AG04449 (cell line): ENCODE measurements around the gene MDP1.

Experiments
- CTCF ChIA-PET: fragments of 350-600 bp; formaldehyde crosslinking; extraction: SDS; loops from one replicate; lab custom pipeline; 2021; ENCODE audit warnings: antibody characterized with exemption; lab: Yijun Ruan, JAX
- POLR2A ChIA-PET: fragments of 400-600, 350-600 bp; formaldehyde crosslinking; extraction: SDS; loops from one replicate; lab custom pipeline; 2020; ENCODE audit warnings: antibody characterized with exemption, inconsistent platforms; lab: Yijun Ruan, JAX
- DNase-seq: peaks from one replicate; pipeline ENCODE4 v3.0.0-alpha.2; 2010; ENCODE audit warnings: low read depth, low spot score
- H3K4me3 ChIP-seq: 2 replicates; pipeline ENCODE4 v1.5.1; 2011; ENCODE audit warnings: low read depth, mild to moderate bottlenecking, control low read depth, low read length
- TF ChIP-seq, protein P1 (sequence below): IDR thresholded peaks from one replicate; pipeline ENCODE4 v1.5.1; 2011; ENCODE audit warnings: mild to moderate bottlenecking, moderate library complexity, low read length, control low read depth, inconsistent platforms; ENCODE audit not compliant: insufficient read depth; ENCODE audit errors: missing control alignments

The MDP1 gene

DNA sequence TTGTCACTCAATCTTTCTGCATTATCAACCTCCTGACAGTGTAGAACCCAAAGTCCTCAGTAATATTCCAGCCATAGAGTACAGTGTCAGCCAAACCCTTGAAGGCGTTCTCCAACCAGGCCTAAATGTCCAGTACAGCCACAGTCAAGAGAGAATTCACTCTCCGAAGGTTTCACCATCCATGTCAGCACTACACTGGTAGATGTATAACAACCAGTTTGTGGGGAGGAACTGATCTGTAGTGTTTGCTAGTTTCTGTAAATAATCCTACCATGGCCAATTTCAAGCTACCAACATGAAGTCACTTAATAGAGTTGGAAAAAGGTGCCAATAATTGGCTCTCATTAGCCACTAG is 456 bp upstream of the MDP1 start:
- CTCF ChIA-PET = interaction anchor here (0.8 to 5.3 kb wide), 16 partner anchors 8 to 117 kb away, joined by 3 to 89 read pairs (median 5); partner anchors contain the start of genes CIDEB, DHRS1, GMPR2 and LTB4R2
- POLR2A ChIA-PET = interaction anchor here (0.7 to 1.4 kb wide), 5 partner anchors 10 to 159 kb away, joined by 3 to 5 read pairs (median 3); partner anchors contain the start of genes PCK2 and TINF2
- TF ChIP-seq, protein P1, sequence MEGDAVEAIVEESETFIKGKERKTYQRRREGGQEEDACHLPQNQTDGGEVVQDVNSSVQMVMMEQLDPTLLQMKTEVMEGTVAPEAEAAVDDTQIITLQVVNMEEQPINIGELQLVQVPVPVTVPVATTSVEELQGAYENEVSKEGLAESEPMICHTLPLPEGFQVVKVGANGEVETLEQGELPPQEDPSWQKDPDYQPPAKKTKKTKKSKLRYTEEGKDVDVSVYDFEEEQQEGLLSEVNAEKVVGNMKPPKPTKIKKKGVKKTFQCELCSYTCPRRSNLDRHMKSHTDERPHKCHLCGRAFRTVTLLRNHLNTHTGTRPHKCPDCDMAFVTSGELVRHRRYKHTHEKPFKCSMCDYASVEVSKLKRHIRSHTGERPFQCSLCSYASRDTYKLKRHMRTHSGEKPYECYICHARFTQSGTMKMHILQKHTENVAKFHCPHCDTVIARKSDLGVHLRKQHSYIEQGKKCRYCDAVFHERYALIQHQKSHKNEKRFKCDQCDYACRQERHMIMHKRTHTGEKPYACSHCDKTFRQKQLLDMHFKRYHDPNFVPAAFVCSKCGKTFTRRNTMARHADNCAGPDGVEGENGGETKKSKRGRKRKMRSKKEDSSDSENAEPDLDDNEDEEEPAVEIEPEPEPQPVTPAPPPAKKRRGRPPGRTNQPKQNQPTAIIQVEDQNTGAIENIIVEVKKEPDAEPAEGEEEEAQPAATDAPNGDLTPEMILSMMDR = no peak
- DNase-seq = no peak
- peak overlapping the region; percentile 90 for H3K4me3 ChIP-seq

DNA sequence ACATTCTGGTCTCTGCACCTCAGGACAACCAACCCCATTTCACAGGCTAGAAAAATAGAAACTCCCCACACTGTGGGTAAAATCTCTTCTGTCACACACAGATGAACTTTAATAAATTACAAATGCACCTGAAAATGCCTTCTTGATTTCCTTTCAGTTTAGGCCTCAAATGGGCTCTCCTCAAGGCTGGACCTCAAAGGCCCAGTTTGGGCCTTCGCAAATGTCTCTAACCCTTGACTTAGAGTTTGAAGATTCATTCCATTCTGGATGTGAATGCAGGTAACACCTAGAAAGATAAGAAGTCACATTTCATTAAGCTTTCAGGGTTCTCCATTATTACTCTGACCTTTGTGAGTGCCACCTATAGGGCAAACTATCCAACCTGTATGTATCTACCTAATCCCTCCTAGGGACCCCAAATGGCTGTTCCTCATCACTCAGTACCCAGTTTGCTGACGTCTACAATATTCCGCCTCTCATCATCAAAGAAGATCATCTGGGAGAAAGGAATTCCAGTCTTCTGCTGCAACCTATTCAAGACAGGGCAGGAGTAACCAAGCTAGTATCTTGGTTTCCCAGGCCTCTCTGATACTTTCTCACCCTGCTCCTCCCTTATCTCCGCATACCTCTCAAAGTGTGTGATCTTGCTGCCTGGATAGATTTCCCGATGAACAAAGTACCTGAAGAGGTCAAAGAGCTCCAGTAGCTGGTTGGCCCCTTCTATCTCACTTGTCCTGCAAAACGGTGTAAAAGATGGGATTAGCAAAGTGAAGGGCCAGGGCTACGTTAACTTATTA is 1.8 kb downstream of the MDP1 start:
- ChIA-PET POLR2A (interaction anchor here (0.6 to 2.9 kb wide), 8 partner anchors 10 to 99 kb away, joined by 3 to 26 read pairs (median 4); partner anchors contain the start of genes DHRS1, NOP9, RABGGTA and TINF2), CTCF (interaction anchor here (0.6 to 5.3 kb wide), 20 partner anchors 8 to 243 kb away, joined by 3 to 89 read pairs (median 4); partner anchors contain the start of genes CIDEB, DHRS1, LTB4R2 and NOP9)
- TF ChIP-seq, protein P1 = no peak
- H3K4me3 ChIP-seq = peak overlapping the region; percentile 88
- no peak for DNase-seq

DNA sequence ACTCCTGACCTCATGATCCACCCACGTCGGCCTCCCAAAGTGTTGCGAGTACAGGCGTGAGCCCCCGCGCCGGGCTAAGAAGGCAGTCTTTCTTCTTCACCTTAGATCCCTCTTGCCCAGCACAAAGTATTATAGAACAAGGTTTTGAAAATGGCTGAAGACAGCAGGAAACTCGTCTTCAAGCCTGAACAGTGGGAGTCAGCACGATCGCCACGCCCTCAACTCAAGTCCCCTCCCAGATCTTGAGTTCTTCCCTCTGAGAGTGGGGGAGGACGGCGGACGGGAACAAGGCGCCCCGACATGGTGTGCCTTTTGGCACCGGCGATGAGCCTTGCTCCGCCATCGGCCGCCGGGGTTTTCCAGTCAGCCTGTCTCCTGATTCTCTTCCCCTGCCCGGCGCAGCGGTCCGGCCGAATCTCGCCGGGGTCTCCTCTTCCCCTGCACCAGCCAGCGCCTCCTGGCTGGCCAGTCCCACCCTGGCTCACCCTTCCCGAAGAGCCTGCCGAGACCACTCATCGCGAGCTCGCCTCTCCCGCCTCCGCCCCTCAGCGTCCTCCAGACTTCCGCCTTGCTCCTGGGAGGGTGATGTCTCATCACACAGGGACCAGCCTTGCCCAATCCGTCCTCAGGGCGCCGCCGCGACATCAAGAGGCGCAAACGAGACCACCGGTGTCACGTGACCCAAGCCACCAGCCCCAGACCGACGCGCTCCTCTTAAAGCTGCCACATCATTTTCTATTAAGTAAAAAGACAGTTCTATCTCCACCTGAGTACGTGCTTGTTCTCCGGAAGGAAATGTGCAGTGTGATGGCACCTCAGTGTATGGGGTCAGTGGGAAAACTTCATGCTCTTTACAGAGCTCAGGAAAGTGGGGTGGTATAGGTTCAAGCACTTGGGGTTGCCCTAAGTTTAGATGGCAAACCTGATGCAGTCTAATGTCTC is 2.7 kb downstream of the MDP1 start, which contains the start of gene CHMP4A:
Gene CHMP4A (minus strand): TSS at position 565 of the 942 bp plus-strand sequence. CDS start 49 bp downstream, at position 516.
- peak within 1 kb of the TSS; percentile 88 for H3K4me3 ChIP-seq
- TF ChIP-seq, protein P1 = peak; percentile 36
- CTCF ChIA-PET = interaction anchor here (0.7 to 5.3 kb wide), 13 partner anchors 9 to 155 kb away, joined by 3 to 89 read pairs (median 6); partner anchors contain the start of genes CIDEB, DHRS1, NOP9 and RABGGTA
- peak; percentile 85 for DNase-seq
- POLR2A ChIA-PET = interaction anchor here (0.6 to 2.9 kb wide), 8 partner anchors 11 to 98 kb away, joined by 3 to 26 read pairs (median 4); partner anchors contain the start of genes DHRS1, NOP9, RABGGTA and TINF2

DNA sequence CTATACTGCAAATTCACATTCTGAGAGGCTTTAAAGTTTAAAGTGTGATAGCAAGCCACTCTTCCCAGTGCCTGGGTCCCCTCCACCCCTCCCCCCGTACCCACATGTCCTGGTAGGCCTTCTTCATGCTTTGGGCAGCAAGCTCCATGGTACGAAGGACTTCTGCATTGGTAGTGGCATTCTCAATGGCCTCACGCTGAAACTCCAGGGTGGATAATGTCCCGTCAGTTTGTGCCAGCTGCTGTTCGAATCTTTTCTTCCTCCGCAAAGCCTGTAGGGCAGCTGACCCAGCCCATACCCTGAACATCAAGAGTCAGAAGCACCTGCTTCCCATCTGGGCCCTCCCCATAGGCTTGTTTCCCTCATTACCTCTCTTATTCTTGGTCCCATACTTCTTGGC is 4.6 kb downstream of the MDP1 start:
- DNase-seq = no peak
- TF ChIP-seq, protein P1 = no peak
- no peak overlapping the region for H3K4me3 ChIP-seq
- POLR2A ChIA-PET = interaction anchor here (2.9 kb wide), 1 partner anchor 16 kb away, joined by 26 read pairs; the partner anchor contains the start of gene TM9SF1
- CTCF ChIA-PET = interaction anchor here (1.1 kb wide), 1 partner anchor 97 kb away, joined by 3 read pairs; the partner anchor contains the start of gene CIDEB

DNA sequence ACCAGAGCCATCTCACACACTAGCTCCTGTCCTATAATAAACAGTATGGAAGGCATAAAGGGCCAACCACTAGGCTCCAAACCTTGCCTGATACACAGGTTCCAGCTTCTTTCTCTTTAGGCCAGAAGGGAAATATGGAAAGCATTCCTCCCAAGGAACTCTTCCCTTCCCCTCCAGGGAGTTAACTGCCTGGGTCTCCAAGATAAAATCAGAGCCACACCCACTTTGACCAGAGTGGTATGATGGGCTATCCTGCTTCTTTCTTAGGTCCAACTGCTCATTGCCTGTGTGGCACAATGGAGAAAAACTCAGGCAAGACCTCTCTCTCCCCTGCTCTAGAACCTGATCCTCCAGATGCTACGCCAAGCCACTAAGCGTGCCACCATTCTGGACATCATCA is 8.2 kb downstream of the MDP1 start:
- ChIA-PET CTCF (interaction anchor here (1.5 to 2.1 kb wide), 2 partner anchors 35 to 90 kb away, joined by 5 to 10 read pairs; partner anchors contain the start of gene TINF2), POLR2A (interaction anchor here (0.7 kb wide), 1 partner anchor 43 kb away, joined by 3 read pairs; no protein-coding TSS in a partner anchor)

More for the DNA sequence above, 8.2 kb downstream of the MDP1 start:
- no peak overlapping the region for H3K4me3 ChIP-seq
- DNase-seq = no peak
- TF ChIP-seq, protein P1 = no peak
